HepG2 (cell line): Measurements from ENCODE around the gene ZNF48. TPM values are rescaled to one million over a fixed set of nuclear protein-coding genes. Genes with fewer than 3 reads are reported as not detected.

Source experiments
- AKNA ChIP-seq: sonication (generic); formaldehyde crosslinking; IDR thresholded peaks from 2 replicates; pipeline ENCODE4 v1.4.0; 2020; ENCODE audit warnings: missing genetic modification reagents, borderline replicate concordance
- CSRNP2 ChIP-seq: sonication (generic); formaldehyde crosslinking; conservative IDR thresholded peaks from 2 replicates; pipeline ENCODE4 v1.8.0; 2022; ENCODE audit warnings: low read depth, missing genetic modification reagents
- KMT2B ChIP-seq: IDR thresholded peaks from 2 replicates; pipeline ENCODE4 v1.6.1; 2016; ENCODE audit warnings: missing genetic modification reagents, missing compliant biosample characterization
- MAZ ChIP-seq, 2 experiments: sonication (generic) in 1 of 2; formaldehyde crosslinking in 1 of 2; IDR thresholded peaks; 2 replicates each; pipeline versions ENCODE4 v1.5.0 to v1.6.1; 2012 to 2020; ENCODE audit warnings: low read depth in 2 of 2, mild to moderate bottlenecking in 2 of 2, borderline replicate concordance in 1 of 2, improper control_type of control experiment in 1 of 2, low read length in 1 of 2, missing genetic modification reagents in 1 of 2, moderate library complexity in 1 of 2
- MYC ChIP-seq: sonication (generic); formaldehyde crosslinking; IDR thresholded peaks from 2 replicates; pipeline ENCODE4 v1.9.0; 2021; ENCODE audit warnings: missing genetic modification reagents, borderline replicate concordance
- NFATC3 ChIP-seq: sonication (generic); formaldehyde crosslinking; IDR thresholded peaks from 2 replicates; pipeline ENCODE4 v1.5.1; 2020; ENCODE audit warnings: mild to moderate bottlenecking, missing genetic modification reagents
- NFRKB ChIP-seq: fragments of 450-650 bp; IDR thresholded peaks from 2 replicates; pipeline ENCODE4 v1.6.1; 2017
- PLRG1 ChIP-seq: fragments of 450-650 bp; conservative IDR thresholded peaks from 2 replicates; pipeline ENCODE4 v1.6.1; 2016
- REST ChIP-seq, 2 experiments: IDR thresholded peaks; 2 replicates each; pipeline ENCODE4 v1.6.1; 2011 to 2012; ENCODE audit warnings: low read length in 2 of 2, borderline replicate concordance in 1 of 2, low read depth in 1 of 2, mild to moderate bottlenecking in 1 of 2, moderate library complexity in 1 of 2
- SMAD3 ChIP-seq: sonication (generic); formaldehyde crosslinking; IDR thresholded peaks from 2 replicates; pipeline ENCODE4 v1.4.0; 2020; ENCODE audit warnings: missing genetic modification reagents
- TGIF2 ChIP-seq: IDR thresholded peaks from 2 replicates; pipeline ENCODE4 v1.6.1; 2016; ENCODE audit warnings: control low read depth, missing compliant biosample characterization
- TRIM24 ChIP-seq: sonication (generic); formaldehyde crosslinking; IDR thresholded peaks from 2 replicates; pipeline ENCODE4 v1.8.0; 2022; ENCODE audit warnings: mild to moderate bottlenecking, missing genetic modification reagents
- WIZ ChIP-seq: sonication (generic); formaldehyde crosslinking; IDR thresholded peaks from 2 replicates; pipeline ENCODE4 v1.5.1; 2020; ENCODE audit warnings: mild to moderate bottlenecking, missing genetic modification reagents
- ZNF124 ChIP-seq: sonication (generic); formaldehyde crosslinking; IDR thresholded peaks from 2 replicates; pipeline ENCODE4 v1.4.0; 2020; ENCODE audit warnings: missing genetic modification reagents
- ZNF207 ChIP-seq: fragments of 450-650 bp; IDR thresholded peaks from 2 replicates; pipeline ENCODE4 v1.6.1; 2016; ENCODE audit warnings: antibody characterized with exemption, borderline replicate concordance
- ZNF317 ChIP-seq: sonication (generic); formaldehyde crosslinking; IDR thresholded peaks from 2 replicates; pipeline ENCODE4 v1.5.0; 2020; ENCODE audit warnings: mild to moderate bottlenecking, missing genetic modification reagents
- ZNF441 ChIP-seq: sonication (generic); formaldehyde crosslinking; IDR thresholded peaks from 2 replicates; pipeline ENCODE4 v1.7.0; 2021; ENCODE audit warnings: missing genetic modification reagents, borderline replicate concordance
- ZNF547 ChIP-seq: sonication (generic); formaldehyde crosslinking; IDR thresholded peaks from 2 replicates; pipeline ENCODE4 v1.5.1; 2020; ENCODE audit warnings: mild to moderate bottlenecking, missing genetic modification reagents
- ZNF639 ChIP-seq: conservative IDR thresholded peaks from 2 replicates; pipeline ENCODE4 v1.6.1; 2018; ENCODE audit warnings: missing genetic modification reagents
- polyA plus RNA-seq, 8 experiments: library from polyadenylated mRNA; depleted of rRNA in 3 of 8; stranded (reverse) in 7 of 8; unstranded in 1 of 8; fragments of >200 nt; fragmentation: Illumina TruSeq in 4 of 8; extraction: Trizol in 4 of 8; gene quantifications; 2 replicates each; pipeline versions ENCODE4 v1.2.1 to v1.2.3, GENCODE V29; 2011 to 2016; ENCODE audit warnings: low read depth in 4 of 8, missing spikeins in 1 of 8, mixed read lengths in 1 of 8; ENCODE audit not compliant: insufficient read depth in 1 of 8
- total RNA-seq, 5 experiments: library from RNA; depleted of rRNA; stranded (reverse); fragments of >200 nt; fragmentation: Illumina TruSeq; extraction: Trizol; gene quantifications; 2 replicates each; pipeline ENCODE4 v1.2.3, GENCODE V29; 2016; ENCODE audit warnings: low read depth in 1 of 5

ZNF48 gene
- total and polyA plus RNA-seq, 2 of the 13 experiments (the other 11 are each of a cell fraction or from before 2014, with no cell fraction given) = 9.9 to 12.3 TPM

- TF ChIP-seq REST (IDR thresholded peaks at IDR 0.05; ENCODE audit: borderline replicate concordance in 1 of 2, low read depth in 1 of 2, low read length in 2 of 2) (peak in 1 of 2 experiments; percentile 59; a peak in 1 of 4 replicates), ZNF441 (CRISPR knock-in tag) (no peak), TGIF2 (CRISPR knock-in tag) (no peak), ZNF547 (CRISPR knock-in tag) (no peak), ZNF124 (CRISPR knock-in tag) (no peak), AKNA (no peak), WIZ (CRISPR knock-in tag) (no peak), KMT2B (CRISPR knock-in tag) (no peak), SMAD3 (CRISPR knock-in tag) (0 out of 2 replicates have a peak, but pooled peaks have one; percentile 62), ZNF639 (CRISPR knock-in tag) (peak; percentile 59; the same call in 1 of the 2 replicates), CSRNP2 (CRISPR knock-in tag) (no peak), PLRG1 (no peak), MAZ (IDR thresholded peaks at IDR 0.05; ENCODE audit: borderline replicate concordance, low read depth, low read length) (no peak), MAZ (CRISPR knock-in tag; IDR thresholded peaks at IDR 0.05; ENCODE audit: low read depth) (no peak), MYC (CRISPR knock-in tag) (no peak), TRIM24 (CRISPR knock-in tag) (peak; percentile 69; the same call in 1 of the 2 replicates), ZNF317 (CRISPR knock-in tag) (no peak), NFRKB (no peak), ZNF207 (no peak), NFATC3 (no peak)
Measured at GRCh38 chr16:30449116-30449435, 53.9 kb downstream of the ZNF48 start (continued).
